Adipocyte (in vitro differentiated cells): ENCODE results near the gene HGD.
"Not testable (repeated sequence)": the region's sequence is repeated elsewhere in the genome, so short reads cannot be mapped to it uniquely, and the experiment has no call there.

Experiments used
- DNase-seq: peaks from one replicate; pipeline ENCODE4 v3.0.0-alpha.2; 2015; ENCODE audit warnings: low read depth
- H3K27me3 ChIP-seq: replicated peaks from 2 replicates; pipeline ENCODE4 v1.7.0; 2013; ENCODE audit warnings: mild to moderate bottlenecking, low read length, moderate library complexity; ENCODE audit not compliant: control insufficient read depth, insufficient read depth
- H3K36me3 ChIP-seq: 2 replicates; pipeline ENCODE4 v1.7.0; 2013; ENCODE audit warnings: low read length, mild to moderate bottlenecking, moderate library complexity; ENCODE audit not compliant: control insufficient read depth, insufficient read depth, severe bottlenecking
- H3K4me1 ChIP-seq: 2 replicates; pipeline ENCODE4 v1.7.0; 2013; ENCODE audit warnings: mild to moderate bottlenecking, low read length, moderate library complexity; ENCODE audit not compliant: control insufficient read depth, insufficient read depth
- H3K4me3 ChIP-seq: 2 replicates; pipeline ENCODE4 v1.7.0; 2013; ENCODE audit warnings: mild to moderate bottlenecking, low read length, moderate library complexity
- H3K9ac ChIP-seq: 2 replicates; pipeline ENCODE4 v1.7.0; 2013; ENCODE audit warnings: mild to moderate bottlenecking, low read length, moderate library complexity
- H3K9me3 ChIP-seq: 2 replicates; pipeline ENCODE4 v1.7.0; 2013; ENCODE audit warnings: mild to moderate bottlenecking, low read length, moderate library complexity; ENCODE audit not compliant: control insufficient read depth

The HGD gene

DNA sequence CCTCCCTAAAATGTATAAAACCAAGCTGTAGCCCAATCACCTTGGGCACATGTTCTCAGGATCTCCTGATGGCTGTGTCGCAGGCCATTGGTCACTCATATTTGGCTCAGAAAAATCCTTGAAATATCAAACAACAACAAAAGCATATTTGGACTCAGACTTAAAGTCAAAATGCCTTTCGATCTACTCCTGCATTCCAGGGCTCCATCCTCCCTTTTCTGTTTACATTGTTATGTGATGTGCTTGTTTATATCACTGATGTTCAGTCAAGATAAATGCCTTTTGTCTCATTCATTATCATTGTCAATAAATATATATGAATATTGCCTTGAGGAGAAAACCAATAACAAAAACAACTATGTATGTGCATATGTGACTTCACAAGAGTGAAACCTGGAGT is 31.7 kb downstream of the HGD start:
- Histone ChIP-seq H3K36me3 (no peaks in the 10 kb centered on the region), H3K9ac (no peak overlapping the region), H3K4me1 (no peaks in the 10 kb centered on the region), H3K9me3 (no peaks in the 10 kb centered on the region), H3K4me3 (no peak overlapping the region), H3K27me3 (no peaks in the 10 kb centered on the region)
- no peak for DNase-seq

DNA sequence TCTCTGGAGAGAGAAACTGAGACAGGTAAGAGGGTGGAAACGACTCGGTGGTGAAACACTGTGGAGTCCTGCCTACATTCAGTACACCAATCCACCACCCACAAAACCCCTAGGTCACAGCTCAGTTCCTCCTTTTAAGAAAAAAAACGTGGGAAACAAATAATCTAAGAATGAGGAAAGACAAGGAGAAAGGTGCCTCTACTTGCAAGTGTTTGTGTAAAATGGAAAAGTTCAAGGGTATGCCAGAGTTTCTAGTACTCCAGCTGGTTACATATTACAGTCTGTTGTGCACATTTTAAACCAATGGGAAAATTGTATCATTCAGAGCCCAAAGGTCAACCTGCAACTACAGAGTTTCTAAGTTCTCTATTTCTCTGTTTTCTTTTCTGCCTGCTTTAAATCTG is 32.2 kb downstream of the HGD start:
- peaks cover 3% of the 10 kb centered on the region for H3K4me1 ChIP-seq
- H3K27me3 ChIP-seq, result no peaks in the 10 kb centered on the region
- DNase-seq, result no peak
- H3K9me3 ChIP-seq, result no peaks in the 10 kb centered on the region
- H3K4me3 ChIP-seq, result no peak overlapping the region
- no peak overlapping the region for H3K9ac ChIP-seq
- H3K36me3 ChIP-seq, result no peaks in the 10 kb centered on the region

DNA sequence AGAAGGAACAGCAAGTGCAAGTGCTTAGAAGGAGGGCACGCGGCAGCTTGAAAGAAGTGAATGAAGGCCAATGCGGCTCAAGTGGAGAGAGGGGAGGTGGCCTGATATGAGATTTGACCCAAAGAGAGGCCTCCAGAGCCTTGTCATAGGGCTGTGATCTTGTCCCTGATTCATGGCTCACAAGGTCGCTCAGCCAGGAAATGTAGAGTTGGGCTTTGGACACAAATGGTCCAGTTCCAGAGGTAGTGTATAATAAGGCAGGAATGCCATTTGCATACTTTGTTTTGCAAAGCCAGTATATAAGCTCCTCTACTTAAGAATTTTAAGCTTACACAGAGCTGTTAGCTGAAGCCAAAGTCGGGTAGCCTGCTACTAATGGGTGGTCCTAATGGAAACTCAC is 33.7 kb downstream of the HGD start:
- H3K4me3 ChIP-seq, result no peak overlapping the region
- H3K9me3 ChIP-seq, result no peaks in the 10 kb centered on the region
- H3K4me1 ChIP-seq, result peaks cover 3% of the 10 kb centered on the region
- H3K27me3 ChIP-seq, result no peaks in the 10 kb centered on the region
- no peak for DNase-seq
- no peaks in the 10 kb centered on the region for H3K36me3 ChIP-seq
- no peak overlapping the region for H3K9ac ChIP-seq

DNA sequence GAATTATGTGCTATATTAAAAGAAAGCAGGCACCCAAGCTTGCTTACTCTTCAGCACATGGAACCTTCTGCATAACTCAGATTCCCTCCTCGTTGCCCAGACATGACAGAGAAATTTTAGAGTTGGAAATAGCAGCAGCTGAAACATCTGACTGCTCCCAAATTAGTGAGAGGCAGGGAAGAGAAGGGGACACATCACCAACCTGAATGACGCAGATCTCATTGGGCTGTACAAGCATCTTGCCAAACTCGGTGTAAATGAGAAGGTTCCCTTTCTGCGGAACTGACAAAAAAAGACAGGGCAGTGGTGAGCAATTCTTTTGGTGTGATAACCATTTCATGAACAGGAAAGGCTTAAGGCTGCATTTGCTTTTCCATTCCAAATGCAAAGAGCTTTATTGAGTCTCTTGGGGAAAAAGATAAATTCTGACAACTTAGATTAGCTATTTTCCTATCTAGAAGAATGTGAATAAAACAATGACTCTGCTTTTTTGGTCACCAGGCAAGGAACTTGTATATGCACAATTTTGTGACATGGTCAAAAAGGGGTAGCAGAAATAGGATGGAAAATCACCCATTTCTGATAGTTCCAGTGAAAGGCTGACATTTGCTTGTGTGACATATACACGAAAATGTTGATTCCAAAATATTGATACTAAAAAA is 35.1 kb downstream of the HGD start:
- peaks cover 3% of the 10 kb centered on the region for H3K4me1 ChIP-seq
- H3K4me3 ChIP-seq, result no peak overlapping the region
- no peaks in the 10 kb centered on the region for H3K27me3 ChIP-seq
- H3K9me3 ChIP-seq, result no peaks in the 10 kb centered on the region
- no peak for DNase-seq
- no peaks in the 10 kb centered on the region for H3K36me3 ChIP-seq
- no peak overlapping the region for H3K9ac ChIP-seq

DNA sequence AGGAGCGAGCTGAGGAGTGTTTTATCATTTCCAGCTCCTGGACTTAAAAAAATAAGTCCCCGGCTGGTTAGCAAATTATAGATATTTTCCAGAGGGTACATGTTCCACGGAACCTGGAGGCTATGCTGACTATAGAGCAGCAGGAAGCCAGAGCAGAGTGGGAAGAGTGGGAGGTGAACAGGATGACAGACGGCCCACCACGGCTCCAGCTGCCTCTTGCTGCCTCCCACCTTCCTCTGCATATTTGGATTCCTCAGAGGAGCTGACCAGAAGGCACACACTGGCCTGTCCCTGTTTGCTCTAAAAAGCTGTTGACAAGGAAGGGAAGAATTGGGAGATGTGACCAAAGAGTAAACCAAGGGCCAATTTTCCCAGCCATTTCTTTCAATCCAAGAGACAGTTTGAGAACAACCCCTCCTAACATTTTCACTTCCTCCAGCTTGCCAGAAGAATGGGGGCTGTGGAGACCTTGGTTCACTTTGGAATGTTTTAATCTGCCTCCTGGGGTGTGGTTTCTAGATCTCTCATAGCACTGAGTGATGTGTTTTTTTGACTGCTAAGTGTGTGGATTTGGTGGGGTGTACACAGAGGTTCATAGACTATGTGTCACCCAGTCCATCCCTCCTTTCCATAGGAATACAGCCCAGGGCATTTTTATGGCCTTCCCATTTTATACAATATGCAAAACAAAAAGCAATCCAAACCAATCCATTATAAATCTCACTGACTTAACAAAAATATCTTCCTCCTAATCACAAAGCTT is 36.8 kb downstream of the HGD start:
- Histone ChIP-seq H3K9me3 (no peaks in the 10 kb centered on the region), H3K4me1 (peaks cover 10% of the 10 kb centered on the region), H3K36me3 (no peaks in the 10 kb centered on the region), H3K27me3 (no peaks in the 10 kb centered on the region), H3K9ac (no peak overlapping the region), H3K4me3 (no peak overlapping the region)
- no peak for DNase-seq

DNA sequence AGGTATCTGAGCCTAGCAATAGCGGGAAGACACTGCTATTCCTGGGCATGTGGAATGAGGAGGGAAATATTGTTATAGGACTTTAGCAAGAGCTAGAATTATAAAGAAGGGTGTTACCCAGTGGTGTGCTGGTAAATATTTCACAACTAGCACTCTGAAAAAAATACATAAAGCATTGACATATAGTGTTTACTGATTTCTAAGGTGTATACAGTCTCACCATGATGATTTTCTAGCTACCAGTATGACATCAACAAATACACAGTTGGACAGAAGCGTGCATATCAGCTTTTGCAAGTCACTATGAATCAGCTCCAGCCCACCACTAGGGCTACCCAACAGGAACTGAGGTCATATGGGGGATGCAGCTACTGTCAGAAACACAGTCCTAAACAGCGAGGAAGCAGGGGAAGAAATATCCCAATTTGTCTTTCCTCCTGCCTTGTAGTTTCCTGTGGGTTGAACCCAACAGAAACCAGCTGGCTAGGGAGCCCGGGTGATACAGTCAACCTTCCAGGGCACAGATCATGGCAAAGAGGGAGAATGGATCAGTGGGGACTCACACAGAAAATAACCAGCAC is 39.6 kb downstream of the HGD start:
- H3K36me3 ChIP-seq, result no peaks in the 10 kb centered on the region
- no peaks in the 10 kb centered on the region for H3K27me3 ChIP-seq
- no peak for DNase-seq
- H3K9me3 ChIP-seq, result no peaks in the 10 kb centered on the region
- H3K4me3 ChIP-seq, result no peak overlapping the region
- H3K4me1 ChIP-seq, result peaks cover 10% of the 10 kb centered on the region
- H3K9ac ChIP-seq, result no peak overlapping the region

DNA sequence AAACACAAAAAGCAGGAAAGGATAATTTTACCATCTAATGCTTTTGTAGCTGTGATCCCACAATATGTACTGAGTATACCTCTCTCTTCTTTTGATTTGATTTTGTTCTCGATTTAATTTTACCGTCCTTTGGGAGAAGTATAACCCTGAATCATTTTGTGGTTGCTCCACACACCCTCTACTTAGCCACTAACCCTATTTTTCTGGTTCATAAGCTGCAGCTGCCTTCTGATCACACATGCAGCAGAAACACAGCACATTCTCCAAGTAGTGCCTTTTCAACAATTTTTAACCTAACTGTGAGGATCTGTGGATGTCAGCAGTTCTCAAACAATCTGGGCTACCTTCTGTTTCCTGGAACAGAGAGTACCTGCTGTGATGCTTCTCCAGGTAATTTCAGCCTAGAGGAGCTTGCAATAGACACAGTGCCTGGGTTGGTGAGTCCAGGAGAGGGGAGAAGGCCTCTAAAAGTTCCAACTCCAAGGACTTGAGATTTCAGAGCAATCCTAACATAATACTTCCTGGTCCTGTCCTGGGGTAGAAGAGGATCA is 40.3 kb downstream of the HGD start:
- Histone ChIP-seq H3K36me3 (no peaks in the 10 kb centered on the region), H3K4me1 (peaks cover 14% of the 10 kb centered on the region), H3K27me3 (no peaks in the 10 kb centered on the region), H3K4me3 (no peak overlapping the region), H3K9ac (no peak overlapping the region), H3K9me3 (no peaks in the 10 kb centered on the region)
- DNase-seq, result no peak

DNA sequence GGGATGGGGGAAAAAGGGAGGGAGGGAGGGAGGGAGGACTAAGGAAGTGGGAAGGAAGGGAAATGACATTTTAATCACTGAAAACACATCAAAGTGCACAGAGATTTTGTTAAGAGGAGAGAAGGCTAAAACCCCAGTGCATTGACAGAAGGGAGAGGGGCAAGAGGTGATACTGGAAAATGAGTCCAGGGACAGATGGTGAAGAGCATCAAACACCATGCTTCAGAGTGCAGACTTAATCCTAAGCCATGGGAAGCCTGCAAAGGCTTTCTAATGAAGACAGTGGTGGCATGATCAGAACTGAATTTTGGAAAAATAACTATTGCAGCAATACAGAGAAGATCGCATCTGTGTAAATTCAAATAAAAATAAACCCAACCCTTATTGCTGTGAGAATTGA is 41.8 kb downstream of the HGD start:
- no peak overlapping the region for H3K9ac ChIP-seq
- H3K4me1 ChIP-seq, result peaks cover 16% of the 10 kb centered on the region
- no peaks in the 10 kb centered on the region for H3K9me3 ChIP-seq
- no peak for DNase-seq
- H3K4me3 ChIP-seq, result no peak overlapping the region
- H3K36me3 ChIP-seq, result no peaks in the 10 kb centered on the region
- no peaks in the 10 kb centered on the region for H3K27me3 ChIP-seq

DNA sequence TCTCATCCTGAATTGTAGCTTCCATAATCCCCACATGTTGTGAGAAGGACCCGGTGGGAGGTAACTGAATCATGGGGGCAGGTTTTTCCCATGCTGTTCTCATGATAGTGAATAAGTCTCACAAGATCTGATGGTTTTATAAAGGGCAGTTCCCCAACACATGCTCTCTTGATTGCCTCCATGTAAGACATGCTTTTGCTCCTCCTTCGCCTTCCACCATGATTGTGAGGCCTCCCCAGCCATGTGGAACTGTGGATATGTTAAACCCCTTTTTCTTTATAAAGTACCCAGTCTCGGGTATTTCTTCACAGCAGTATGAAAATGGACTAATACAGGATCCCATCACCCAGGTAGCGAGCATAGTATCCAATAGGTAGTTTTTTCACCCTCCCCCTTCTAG is 43.2 kb downstream of the HGD start:
- not testable (repeated sequence) for H3K9me3 ChIP-seq, H3K27me3 ChIP-seq, H3K36me3 ChIP-seq, H3K9ac ChIP-seq, H3K4me3 ChIP-seq, DNase-seq
- H3K4me1 ChIP-seq, result peaks cover 18% of the 10 kb centered on the region

DNA sequence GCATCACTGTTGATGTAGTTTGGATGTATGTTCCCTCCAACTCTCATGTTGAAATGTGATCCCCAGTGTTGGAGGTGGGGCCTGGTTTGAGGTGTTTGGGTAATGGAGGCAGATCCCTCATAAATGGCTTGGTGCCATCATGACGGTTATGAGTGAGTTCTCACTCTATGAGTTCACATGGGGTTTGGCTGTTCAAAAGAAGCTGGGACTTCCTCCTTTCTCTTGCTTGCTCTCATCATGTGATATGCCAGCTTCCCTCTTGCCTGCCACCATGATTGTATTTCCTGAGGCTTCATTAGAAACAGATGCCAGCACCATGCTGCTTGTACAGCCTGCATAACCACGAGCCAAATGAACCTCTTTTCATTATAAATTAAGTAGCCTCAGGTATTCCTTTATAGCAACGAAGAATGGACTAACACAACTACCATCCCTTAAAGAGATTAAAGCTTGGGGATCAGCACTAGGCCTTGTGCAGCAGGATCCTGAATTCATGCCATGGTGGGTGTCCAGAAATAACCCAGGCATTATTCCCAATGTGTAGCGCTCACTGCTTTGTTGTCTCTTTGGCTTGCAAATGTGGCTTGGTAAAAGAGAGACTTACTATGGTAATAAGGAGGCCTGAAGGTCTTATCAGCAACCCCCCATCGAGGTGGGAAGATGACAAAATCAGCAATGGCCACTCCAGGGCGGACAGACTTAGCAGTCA is 44.0 kb downstream of the HGD start:
- Histone ChIP-seq H3K4me3 (no peak overlapping the region), H3K9me3 (no peaks in the 10 kb centered on the region), H3K27me3 (no peaks in the 10 kb centered on the region), H3K36me3 (no peaks in the 10 kb centered on the region), H3K4me1 (peaks cover 18% of the 10 kb centered on the region), H3K9ac (no peak overlapping the region)
- no peak for DNase-seq

DNA sequence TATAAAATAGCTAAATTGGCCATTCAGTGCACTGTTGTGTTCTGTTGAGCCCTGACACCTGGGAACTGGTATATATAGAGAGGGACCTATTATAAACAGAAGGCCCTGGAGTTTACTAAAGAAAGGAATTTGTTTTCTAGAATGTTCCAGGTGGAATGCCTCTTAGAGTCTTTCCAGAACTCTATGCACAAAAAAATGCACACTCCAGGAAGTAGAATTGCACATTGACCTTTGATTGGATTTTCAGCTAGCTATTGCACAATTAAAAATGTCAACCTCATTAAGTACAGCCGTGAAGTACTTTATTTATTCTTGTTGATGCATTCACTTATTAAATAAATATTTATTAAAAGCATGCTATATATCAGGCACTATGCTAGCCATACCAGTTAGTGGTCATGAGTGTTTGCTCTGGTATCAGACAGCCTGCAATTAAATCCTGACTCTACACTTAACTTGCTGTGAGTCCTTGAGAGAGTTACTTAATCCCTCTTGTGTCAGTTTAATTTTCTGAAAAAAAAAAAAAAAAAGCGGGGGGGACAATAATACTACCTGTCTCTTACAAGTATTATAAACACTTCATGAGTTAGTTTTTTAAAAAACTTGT is 45.1 kb downstream of the HGD start:
- Histone ChIP-seq H3K9ac (no peak overlapping the region), H3K36me3 (no peaks in the 10 kb centered on the region), H3K27me3 (no peaks in the 10 kb centered on the region), H3K9me3 (no peaks in the 10 kb centered on the region), H3K4me3 (no peak overlapping the region), H3K4me1 (peaks cover 18% of the 10 kb centered on the region)
- no peak for DNase-seq
